GM19043 (cell line): ENCODE measurements around the gene GNB1.
A peak's percentile ranks its signal among the peaks of the same experiment; 100 is the strongest.

ENCODE experiments used
- ATAC-seq: cut with Tn5 transposase; IDR thresholded peaks from one replicate; pipeline ENCODE4 v1.9.1; 2021; ENCODE audit warnings: low read depth; ENCODE audit not compliant: unreplicated experiment

GNB1 gene

DNA sequence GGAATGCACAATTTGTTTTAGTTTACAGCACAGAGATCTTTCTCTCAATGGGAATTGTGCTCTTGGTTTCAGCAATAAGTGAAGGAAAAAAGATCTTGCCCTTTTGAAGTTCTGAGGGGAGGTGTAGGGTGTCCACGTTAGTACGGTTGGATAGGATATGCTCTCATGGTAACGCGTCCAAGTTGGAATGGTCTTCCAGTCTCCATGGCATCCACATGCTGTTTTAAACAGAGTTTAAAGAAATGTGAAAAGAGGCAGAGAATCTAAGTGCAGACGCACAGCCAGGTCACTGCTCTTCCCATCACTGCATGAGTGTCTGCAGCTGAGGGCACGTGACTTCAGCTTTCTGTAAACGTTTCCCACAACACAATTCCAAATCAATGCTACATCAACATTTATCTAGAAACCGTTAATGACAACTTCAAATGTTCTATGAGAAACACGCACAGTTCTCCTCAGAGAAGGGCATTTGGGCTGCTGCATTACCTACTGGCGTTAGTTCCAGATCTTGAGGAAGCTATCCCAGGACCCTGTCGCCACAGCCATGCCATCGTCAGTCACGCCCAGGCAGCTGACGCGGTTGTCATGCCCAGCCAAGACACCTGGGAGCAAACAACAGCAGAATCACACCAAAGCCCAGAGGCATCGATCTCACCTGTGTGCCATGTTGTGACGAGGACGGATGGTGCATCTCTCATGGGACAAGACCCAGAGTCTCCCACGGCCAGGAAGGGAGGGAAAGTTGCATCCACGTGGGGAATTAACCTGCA is 103.9 kb downstream of the GNB1 start:
- no peak for ATAC-seq

DNA sequence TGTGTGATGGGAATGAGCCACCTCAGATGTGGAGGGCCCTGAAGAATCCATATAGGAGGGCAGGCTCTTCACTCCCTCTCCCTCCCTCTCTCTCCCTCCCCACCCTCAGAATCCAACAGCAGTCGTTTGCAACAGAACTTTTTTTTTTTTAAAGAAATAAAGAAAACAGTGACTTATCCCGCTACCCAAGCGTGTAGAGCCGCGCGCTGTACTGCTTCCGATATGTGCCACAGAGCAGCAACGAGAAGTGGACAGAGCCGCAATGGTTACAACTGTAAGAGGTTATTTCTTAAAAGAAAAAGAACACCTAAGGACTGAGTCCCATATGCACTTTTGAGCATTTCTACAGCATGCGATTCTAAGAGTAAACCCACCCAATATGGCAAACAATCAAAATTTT is 105.2 kb downstream of the GNB1 start:
- ATAC-seq: no peak

DNA sequence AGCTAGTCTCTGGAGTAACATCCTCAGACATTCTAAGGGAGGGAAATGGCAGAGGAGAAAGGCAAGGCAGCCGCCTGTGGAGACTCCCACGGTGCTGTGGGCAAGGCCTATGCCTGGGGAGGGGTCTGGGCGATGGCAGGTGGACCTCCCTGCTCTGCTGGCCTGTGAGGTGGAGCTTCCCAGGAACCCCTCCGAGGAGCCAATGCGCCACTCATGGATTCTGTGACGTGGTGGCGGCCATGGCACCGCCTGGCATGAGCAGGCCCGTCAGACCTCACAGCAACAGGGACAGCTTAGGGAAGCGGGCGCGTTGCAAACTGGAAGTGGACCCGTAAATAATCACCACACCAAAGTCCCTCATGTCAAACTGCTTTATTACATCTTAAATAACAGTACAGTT is 106.0 kb downstream of the GNB1 start:
- ATAC-seq: no peak

DNA sequence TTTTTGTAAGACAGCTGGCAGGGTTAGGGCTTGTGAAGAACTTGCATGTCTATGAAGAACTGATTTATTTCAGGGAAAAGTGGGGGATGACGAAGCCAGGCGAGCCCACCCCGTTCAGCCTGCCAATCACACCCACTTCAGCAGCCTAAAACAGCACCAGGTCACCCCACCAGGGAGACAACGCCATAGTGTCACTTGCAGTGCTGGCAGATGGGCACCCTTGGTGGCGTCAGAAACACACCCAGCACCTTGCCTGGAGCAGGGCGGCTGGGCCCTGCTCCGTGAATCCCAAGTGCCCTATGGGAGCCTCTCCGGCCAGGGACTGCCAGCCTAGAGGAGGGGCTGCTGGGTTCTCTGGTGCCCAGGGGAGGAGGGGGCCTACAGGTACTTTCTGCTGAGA is 107.6 kb downstream of the GNB1 start:
- no peak for ATAC-seq

DNA sequence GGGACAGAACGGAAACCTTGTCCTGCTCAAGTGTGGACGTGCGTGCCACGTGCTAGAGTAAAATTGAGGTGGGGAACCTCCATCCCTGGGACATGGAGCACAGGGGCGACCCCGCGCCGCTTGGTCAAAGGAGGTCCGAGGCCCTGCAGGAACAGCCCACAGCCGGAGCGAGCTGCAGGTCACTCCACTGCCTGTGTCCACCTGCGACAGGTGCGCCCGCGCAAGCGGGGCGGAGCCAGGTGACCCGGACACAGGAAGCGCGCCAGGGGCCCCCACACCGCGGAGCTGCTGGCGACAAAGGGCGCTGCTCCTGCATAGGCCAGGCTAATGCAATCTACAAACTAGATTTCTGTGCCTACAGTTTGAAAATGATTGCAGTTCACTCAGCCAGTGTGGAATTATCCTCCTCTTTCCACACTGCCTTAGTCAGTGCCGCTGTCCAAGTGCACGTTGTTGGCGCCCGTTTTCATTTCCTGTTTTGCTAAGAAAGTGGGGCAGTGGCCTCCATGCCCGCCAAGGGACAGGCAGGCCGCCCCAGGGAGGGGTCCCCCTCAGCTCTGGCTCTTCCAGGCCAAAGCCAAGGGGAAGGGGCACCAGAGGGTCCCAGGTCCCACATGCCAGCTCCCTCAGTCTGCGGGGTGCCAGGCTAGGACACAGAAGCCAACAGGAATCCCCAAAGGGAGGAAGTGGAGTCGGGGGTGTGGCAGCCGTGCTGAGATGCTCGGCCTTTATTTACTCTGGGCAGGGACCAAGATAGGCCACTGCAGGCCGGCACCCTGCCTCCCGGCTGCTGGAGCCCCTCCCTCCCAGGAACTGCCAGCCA is 108.3 kb downstream of the GNB1 start:
- ATAC-seq: no peak

DNA sequence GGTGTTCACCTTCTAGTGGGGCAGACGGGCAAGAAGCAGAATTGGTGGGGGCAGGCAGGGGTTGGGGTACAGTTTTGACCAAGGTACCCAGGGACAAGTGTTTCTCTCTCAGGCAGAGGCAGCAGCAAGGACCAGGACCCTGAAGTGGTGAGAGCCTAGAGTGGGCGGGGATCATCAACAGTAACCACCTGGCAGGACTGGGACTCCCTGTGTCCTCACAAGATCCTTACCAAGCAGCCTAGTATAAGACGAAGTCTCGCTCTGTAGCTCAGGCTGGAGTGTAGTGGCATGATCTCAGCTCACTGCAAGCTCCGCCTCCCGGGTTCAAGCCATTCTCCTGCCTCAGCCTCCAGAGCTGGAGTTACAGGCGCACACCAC is 109.4 kb downstream of the GNB1 start:
- no peak for ATAC-seq

DNA sequence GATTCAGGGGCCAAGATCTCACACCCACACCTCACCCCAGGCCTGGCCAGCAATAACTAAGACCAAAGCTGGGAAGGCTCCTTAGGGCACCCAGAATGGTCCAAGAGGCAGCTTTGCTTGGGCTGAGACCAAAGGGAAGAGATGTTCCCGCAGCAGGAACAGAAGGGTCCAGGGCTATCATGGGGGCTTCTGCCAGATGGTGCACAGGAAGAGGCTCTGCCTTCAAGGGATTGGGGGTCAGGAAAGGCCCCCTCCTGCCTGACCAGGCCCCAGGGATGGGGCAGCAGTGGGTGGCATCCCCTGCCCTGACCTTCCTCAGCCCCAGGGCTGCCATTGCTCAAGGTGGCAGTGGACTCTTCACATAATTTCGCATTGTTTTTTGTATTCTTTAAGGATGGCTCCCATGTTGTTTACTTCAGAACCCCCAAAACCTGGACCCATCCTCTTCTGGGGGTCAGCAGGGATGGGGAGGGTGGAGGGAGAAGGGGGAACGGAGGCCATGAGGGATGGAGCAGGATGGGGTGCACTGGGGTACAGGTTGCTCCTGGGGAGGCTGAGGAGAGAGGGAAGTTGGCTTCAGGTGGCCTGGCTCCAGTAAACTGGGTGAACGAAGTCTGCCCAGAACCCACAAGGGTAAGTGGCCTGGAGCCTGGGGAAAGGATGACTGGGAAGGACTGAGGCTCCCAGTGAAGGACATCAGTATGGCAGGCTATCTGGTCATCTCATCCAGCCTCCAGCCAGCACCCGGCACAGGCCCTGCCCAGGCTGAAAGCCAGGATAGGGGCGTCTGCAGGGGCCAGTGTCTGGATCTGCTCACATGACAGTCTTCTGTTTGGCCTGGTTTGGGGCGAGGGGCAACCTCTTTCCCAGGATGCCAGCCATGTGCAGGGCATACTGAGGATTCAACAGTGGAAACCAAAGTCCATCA is 110.0 kb downstream of the GNB1 start:
- ATAC-seq: no peak

DNA sequence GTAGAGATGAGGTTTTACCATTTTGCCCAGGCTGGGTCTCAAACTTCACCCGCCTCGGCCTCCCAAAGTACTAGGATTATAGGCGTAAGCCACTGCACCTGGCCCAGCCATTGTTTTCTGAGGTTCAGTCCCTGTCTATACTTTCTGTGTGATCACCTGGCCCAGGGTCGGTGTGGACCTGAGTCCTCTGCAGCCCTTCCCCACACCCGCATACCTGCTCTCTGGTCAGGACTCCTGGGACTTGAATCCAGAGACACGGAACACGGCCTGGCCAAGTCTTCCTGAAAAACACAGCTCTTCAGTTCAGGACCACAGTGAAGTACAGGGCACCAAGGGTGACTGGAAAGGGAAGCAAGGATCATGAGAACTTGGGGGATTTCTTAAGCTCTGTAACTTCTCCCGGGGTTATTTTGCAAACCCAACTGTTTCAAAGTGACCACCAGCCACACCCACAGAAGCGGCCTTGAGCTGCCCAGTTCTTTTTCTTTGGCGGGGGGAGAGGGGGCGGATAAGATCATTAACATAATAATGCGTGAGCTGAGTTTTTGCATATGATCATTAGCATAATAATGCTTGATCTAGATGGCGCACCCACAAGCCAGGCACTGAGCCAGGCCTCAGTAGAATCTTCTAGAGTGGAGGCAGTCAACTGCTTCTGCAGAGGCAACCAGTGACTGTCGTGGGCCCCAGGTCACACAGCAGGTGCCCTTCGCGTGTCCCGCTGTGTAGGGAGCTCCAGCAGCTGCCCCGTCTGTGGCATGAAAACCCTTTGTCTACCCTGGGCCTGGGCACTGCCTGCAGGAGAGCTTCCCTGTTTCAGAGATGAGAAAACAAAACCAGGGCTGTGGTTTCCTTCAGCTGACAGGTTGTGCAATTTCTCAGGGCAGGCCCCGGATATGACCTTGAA is 110.9 kb downstream of the GNB1 start:
- peak; percentile 30 for ATAC-seq

DNA sequence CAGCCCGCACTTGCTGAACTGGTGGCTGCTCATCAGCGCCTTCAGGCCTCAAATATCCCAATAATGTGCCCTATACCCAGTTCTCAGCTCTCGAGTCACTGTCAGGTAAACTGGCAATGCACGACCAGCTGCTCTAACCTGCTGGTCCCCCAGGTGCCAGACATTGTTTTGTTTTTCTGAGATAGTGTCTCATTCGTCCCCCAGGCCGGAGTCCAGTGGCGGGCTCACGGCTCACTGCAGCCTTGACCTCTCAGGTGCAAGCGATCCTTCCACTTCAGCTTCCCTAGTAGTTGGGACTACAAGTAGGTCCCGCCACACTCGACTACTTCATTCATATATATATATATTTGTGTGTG is 111.6 kb downstream of the GNB1 start:
- ATAC-seq: no peak

DNA sequence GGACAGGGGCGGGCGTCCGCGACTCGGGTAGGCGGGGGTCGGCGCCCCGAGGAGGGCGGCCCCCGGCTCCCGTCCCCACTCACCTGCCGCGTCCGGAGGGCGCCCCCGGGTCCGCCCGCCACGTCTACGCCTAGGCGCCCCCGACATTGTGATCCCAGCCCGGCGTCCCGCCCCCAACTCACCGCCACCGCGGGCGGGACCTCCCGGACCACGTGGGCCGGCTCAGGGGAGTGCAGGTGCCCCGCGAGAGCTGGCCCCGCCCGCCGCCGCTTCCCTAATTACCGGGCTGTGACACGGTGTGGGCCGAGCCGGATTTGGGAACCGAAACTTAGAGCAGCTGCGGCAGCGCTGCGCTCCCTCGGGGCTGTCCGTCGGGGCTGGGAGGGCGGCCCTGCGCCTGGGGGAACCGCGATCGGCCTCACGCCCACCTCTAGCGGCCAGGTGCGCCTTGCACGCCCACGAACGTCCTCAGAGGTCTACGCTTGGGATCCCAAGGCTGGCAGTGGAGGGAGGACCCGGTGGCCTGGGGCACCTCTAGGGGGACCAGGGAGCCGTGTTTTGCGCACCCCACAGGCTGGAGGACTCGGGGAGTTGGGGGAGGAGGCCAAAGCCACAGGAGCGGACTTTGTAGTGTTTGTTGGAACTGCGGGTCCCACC is 112.1 kb downstream of the GNB1 start:
- peak; percentile 69 for ATAC-seq

DNA sequence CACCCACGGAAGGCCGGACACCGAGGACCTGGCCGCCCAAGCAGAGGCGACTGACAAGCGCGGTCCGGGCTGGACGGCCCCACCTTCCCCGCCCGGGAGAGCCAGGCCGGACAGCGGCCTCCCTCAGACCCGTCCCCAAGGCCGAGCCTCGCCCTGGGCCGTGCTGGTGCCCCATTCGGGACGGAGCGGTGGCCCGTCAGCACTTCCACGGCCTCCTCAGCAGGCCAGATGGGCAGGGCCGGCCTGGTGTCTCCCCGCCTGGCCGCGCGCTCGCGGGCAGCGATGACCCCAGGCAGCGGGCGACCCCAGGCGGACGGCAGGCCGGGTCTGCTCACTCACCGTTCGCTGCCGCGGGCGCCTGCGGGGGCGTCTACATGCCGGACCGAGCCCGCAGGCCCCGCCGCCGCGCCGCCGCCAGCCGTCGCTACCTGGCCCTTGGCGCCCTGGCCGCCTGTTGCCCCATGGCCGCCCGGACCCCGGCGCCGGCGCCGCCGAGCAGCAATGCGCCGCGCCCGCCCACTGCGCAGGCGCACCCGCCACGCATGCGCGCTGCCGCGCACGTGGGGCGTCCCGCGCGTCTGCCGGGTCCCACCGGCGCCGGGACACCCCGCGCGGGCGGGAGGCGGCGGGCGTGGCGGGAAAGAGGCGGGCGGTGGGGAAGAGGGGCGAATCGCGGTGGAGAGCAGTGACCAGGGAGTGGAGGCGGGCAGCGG is 112.8 kb downstream of the GNB1 start, which contains the start of gene NADK:
NADK (minus strand) TSS at position 521 of the 713 bp plus-strand sequence. CDS start 13,064 bp downstream, outside the sequence.
- peak; percentile 19 for ATAC-seq

DNA sequence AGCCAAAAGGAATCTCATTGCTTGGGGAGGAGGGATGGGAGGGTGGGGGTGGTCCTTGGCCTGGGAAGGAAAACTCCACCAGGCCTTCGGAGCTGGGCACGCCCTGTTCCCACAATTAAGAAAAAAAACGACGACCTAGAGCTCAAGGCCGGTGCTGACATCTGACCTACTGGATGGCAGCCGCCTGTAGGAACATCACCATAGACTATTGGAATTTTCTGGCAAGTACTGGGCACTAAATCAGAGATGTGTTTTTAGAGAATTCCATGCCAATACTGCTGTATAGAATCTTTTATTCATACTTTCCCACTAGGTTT is 113.3 kb downstream of the GNB1 start:
- no peak for ATAC-seq

DNA sequence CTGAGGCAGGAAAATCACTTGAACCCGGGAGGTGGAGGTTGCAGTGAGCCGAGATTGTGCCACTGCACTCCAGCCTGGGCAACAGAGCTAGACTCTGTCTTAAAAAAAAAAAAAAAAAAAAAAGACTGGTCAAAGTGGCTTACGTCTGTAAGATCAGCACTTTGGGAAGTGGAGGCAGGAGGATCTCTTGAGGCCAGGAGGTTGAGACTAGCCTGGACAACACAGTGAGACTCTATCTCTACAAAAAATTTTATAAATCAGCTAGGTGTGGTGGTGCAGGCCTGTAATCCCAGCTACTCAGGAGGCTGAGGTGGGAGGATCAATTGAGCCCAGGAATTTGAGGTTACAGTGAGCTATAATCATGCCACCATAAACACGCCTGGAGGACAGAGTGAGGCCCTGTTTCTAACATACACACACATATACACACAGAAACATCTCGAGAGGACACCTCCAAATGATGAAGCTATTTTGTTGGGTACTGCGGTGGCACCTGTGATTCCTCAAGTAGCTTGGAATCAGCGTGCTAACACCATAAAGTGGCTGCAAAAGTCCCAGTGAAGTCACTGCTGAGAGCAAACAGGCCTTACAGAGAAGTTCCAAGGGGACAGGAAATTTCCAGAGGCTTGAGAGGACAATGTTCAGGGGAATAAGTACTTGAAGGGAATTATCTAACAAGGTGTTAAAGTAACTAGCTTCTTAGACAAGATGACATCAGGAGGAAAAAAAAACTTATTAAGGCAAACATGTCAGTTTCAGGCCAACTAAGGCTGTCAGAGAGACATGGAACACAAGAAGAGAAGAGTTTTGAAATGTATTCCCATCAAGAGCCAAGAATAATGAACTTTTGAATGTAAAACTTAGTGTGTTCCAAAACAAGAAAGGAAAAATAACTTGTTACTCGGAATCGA is 114.0 kb downstream of the GNB1 start:
- no peak for ATAC-seq

DNA sequence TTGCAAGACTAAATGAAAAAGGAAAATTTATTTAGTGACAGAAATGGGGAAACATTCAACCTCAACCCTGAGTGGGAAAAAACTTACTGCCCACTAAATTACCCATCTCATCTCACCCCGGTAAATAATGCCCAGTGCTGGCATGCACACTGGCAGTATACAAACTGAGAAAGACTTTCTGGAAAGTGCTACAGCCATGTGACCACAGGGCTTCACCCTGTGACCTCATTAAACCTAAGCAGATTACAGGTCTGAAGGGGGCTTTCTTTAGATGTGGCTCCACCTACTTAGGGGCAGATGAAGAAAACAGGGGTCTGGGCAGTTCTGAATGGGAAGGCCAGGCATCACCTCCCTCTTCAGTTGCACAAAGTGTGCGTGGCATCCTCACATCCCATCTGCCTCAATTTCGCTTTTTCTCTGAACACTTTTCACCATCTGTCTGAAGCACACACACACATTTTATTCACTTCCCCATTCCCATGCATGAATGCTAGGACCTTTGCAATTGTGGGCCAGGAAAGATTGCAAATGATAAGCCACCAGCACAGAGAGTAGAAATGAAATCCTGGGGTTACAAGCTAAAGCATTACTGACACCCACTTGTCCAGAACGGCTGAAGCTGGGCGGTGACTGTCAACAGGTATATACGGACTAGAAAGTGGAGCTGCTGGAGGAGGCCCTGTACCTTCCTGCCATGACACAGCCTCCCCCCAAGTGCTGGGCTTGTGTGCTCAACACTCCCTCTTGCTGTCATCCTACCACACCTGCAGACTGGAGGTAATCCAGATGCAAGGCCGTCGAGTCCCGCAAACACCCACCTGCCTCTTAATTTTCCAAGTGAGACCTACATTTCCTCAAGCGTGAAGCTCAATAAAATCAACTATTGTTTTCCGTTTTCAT is 115.3 kb downstream of the GNB1 start:
- no peak for ATAC-seq

DNA sequence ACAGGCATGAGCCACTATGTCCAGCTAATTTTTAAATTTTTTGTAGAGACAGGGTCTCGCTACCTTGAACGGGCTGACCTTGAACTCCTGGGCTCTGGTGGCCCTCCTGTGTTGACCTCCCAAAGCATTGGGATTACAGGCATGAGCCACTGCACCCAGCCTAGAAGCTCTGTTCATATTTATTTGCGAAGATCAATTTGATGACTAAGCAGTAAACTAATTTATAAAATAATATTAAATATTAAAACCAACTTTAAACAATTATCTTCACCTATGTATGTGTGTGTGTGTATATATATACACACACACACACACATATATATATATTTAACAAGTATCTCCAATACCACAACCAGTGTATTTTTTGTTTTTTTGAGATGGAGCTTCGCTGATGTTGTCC is 117.0 kb downstream of the GNB1 start:
- ATAC-seq: no peak

DNA sequence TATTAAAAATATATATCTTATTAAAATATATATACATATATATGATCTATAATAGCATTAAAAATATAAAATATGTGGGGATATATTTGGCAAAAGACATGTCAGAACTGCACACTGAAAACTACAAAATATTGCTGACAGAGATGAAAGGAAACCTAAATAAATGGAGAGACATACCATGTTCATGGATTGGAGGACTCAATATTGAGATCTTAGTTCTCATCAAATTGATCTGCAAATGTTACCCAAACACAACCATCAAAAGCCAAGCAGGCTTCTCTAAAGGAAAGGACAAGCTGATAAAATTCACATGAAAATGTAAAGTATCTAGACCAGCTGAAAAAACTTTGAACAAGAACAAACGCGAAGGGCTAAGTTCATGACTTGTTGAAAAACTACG is 119.8 kb downstream of the GNB1 start:
- ATAC-seq: no peak

DNA sequence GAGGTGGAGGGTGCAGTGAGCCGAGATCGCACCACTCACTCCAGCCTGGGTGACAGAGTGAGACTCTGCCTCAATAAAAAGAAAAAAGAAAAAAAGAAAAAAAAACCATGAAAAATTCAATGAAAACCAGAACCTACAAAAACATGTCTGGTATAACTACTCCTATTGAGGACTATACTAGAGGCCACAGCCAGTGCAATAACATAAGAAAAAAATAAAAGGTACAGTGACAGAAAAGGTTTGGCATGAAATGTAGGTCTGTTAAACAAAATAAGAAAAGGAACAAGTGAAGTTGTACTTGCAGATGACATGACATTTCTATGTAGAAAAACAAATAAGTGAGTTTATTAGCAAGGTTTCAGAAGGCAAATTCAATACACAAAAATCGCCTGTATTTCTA is 120.8 kb downstream of the GNB1 start:
- no peak for ATAC-seq
